GM15510 (cell line): ENCODE data around the gene LPAR1.

ENCODE experiments used
- POLR2A ChIP-seq: IDR thresholded peaks from 3 replicates; pipeline ENCODE4 v1.6.1; 2011; ENCODE audit warnings: borderline replicate concordance; ENCODE audit not compliant: insufficient read length; ENCODE audit errors: extremely low read depth

The LPAR1 gene

GRCh38 chr9:110912419-110913291 lies 125.6 kb downstream of the LPAR1 start:
- TF ChIP-seq POLR2A: no peak

GRCh38 chr9:110911659-110912418 lies 126.4 kb downstream of the LPAR1 start:
- no peak for TF ChIP-seq POLR2A

GRCh38 chr9:110908894-110909293 lies 129.4 kb downstream of the LPAR1 start:
- no peak for TF ChIP-seq POLR2A

- TF ChIP-seq POLR2A: no peak
Measured at GRCh38 chr9:110900917-110901316, 137.4 kb downstream of the LPAR1 start.

GRCh38 chr9:110900456-110900855 lies 137.8 kb downstream of the LPAR1 start:
- no peak for TF ChIP-seq POLR2A

- no peak for TF ChIP-seq POLR2A
Measured at GRCh38 chr9:110898866-110899265, 139.4 kb downstream of the LPAR1 start.

- no peak for TF ChIP-seq POLR2A
Measured at GRCh38 chr9:110898358-110898757, 139.9 kb downstream of the LPAR1 start.

- no peak for TF ChIP-seq POLR2A
Measured at GRCh38 chr9:110897943-110898342, 140.3 kb downstream of the LPAR1 start.

- no peak for TF ChIP-seq POLR2A
Measured at GRCh38 chr9:110895147-110895905, 142.9 kb downstream of the LPAR1 start.

- TF ChIP-seq POLR2A: no peak
Measured at GRCh38 chr9:110894731-110895130, 143.5 kb downstream of the LPAR1 start.

GRCh38 chr9:110892689-110893088 lies 145.6 kb downstream of the LPAR1 start:
- TF ChIP-seq POLR2A: no peak

GRCh38 chr9:110891760-110892159 lies 146.5 kb downstream of the LPAR1 start:
- no peak for TF ChIP-seq POLR2A

GRCh38 chr9:110890416-110890815 lies 147.9 kb downstream of the LPAR1 start:
- TF ChIP-seq POLR2A: no peak

GRCh38 chr9:110887276-110887675 lies 151.0 kb downstream of the LPAR1 start:
- TF ChIP-seq POLR2A: no peak

GRCh38 chr9:110886832-110887231 lies 151.4 kb downstream of the LPAR1 start:
- no peak for TF ChIP-seq POLR2A
